Activated gamma-delta T cell treated with anti-CD3 and anti-CD28 coated beads, Interleukin-2, amount 50 U/mL, for 16 hours (primary cell): Measurements from ENCODE around the gene FOXO6.

Experiments used
- DNase-seq: peaks from one replicate; pipeline ENCODE4 v3.0.0-alpha.2; 2020; ENCODE audit warnings: low read depth

FOXO6 gene

DNA sequence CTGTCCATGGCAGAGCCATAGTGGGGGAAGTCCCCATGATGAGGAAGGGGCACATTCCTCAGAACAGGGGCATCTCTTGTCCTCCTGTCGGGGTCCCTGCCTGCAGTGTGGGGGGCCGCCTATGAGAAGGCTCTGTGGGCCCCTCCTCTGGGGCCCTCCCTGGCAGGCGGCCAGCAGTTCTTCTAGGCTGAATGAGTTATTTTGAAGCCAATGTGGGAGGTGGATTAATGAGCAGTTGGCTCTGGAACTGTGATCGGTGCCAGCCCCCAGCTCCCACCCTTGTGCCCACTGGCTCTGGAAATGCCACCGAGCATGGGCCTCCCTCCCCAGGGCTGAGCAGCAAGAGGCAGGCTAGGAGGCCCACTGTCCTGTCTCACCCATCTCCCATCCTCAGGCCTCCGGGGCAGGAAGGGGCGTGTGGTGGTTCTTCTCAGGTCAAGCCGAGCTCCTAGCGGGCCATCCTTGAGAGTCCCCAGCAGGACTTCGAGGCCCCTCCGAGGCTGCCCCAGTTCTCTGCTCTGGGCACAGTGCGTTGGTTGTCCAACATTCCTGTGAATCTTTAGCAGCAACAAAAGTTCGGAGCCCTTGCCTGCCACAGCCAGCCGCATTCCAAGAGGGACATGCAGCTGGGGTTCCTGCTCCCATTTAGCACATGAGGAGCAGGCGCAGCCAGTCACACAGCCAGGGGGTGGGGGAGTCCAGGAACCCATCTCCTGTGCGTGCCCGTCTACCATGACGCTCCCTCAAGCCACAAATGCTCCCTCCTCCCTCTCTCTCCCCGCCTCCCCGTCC lies 66.1 kb downstream of the FOXO6 start:
- no peak for DNase-seq

GRCh38 chr1:41427916-41428737 lies 66.9 kb downstream of the FOXO6 start:
- DNase-seq = no peak

GRCh38 chr1:41428738-41429640 lies 67.8 kb downstream of the FOXO6 start:
- DNase-seq = no peak

DNA sequence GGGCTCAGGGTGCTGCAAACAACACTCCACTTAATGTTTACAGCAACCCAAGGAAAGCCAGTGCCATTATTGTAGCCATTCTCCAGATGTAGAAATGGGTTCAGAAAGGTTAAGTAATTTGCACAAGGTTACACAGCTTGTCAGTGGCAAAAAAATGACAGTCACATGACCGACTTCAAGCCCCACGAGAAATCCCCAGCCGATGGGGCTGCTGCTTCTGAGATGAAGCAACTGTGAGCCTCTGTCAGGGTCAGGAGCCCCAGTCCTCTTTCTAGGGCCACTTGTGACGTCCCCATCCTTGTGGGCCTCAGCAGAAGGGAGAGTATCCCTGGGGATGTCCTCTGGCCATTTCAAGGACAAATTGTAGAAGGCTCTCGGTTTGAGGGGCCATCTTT lies 68.4 kb downstream of the FOXO6 start:
- DNase-seq = no peak

GRCh38 chr1:41430069-41430468 lies 68.8 kb downstream of the FOXO6 start:
- no peak for DNase-seq

DNA sequence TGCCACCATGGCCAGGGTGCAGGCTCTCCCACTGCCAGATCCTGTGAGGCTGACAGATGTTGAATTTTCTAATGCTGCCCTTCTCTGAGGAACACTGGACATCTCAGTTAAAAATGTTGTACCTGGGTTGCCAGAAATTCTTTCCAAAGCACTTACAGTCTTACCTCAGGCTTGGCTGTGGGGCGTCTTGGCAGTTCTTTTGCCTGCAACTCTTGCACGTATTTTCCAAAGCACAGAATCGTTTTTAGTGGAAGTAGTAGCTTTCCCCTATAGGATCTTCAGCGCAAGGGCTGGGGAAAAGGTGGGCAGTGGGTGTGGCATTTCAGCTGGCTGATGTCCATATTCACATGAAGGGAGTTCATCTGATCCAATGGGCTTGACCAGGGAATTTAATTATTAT lies 69.3 kb downstream of the FOXO6 start:
- DNase-seq = no peak

GRCh38 chr1:41431490-41432350 lies 70.5 kb downstream of the FOXO6 start:
- DNase-seq = no peak
